ENCODE results near the gene GALNTL6. TPM values are rescaled to one million over a fixed set of nuclear protein-coding genes. Genes with fewer than 3 reads are reported as not detected.

The GALNTL6 gene
- total RNA-seq, 1 donor = under 0.01 TPM

- H3K4me1 ChIP-seq (ENCODE audit: insufficient read depth, low read length) = no peaks in the 10 kb centered on the region
- DNase-seq (ENCODE audit: insufficient read length, low spot score, missing footprints) = no peak
Measured at GRCh38 chr4:172173206-172173605, 360.0 kb downstream of the GALNTL6 start.

GRCh38 chr4:172177382-172177781 is 364.2 kb downstream of the GALNTL6 start:
- no peaks in the 10 kb centered on the region for H3K9me3 ChIP-seq (ENCODE audit: low read depth, low read length)
- no peak overlapping the region for H3K27ac ChIP-seq (ENCODE audit: low read depth, low read length)
- no peaks in the 10 kb centered on the region for H3K36me3 ChIP-seq (ENCODE audit: insufficient read depth, low read length)
- no peak for TF ChIP-seq CTCF (IDR thresholded peaks at IDR 0.05; ENCODE audit: extremely low read depth, low read depth, low read length)
- H3K4me3 ChIP-seq (ENCODE audit: insufficient read depth, low read length) = no peak overlapping the region
- DNase-seq (ENCODE audit: insufficient read length, low spot score, missing footprints) = no peak
- H4K20me1 ChIP-seq (ENCODE audit: insufficient read depth, low read length) = no peaks in the 10 kb centered on the region
- no peaks in the 10 kb centered on the region for H3K79me2 ChIP-seq (ENCODE audit: insufficient read depth, low read length)
- no peak overlapping the region for H3K4me2 ChIP-seq (ENCODE audit: insufficient read depth, low read length)
- H3K4me1 ChIP-seq (ENCODE audit: insufficient read depth, low read length) = no peaks in the 10 kb centered on the region
- no peak overlapping the region for H2AFZ ChIP-seq (ENCODE audit: low read length)
- H3K27me3 ChIP-seq (ENCODE audit: insufficient read depth, low read length) = no peaks in the 10 kb centered on the region

More at GRCh38 chr4:172173206-172173605, 360.0 kb downstream of the GALNTL6 start:
- no peak for TF ChIP-seq CTCF (IDR thresholded peaks at IDR 0.05; ENCODE audit: extremely low read depth, low read depth, low read length)
- H3K27me3 ChIP-seq (ENCODE audit: insufficient read depth, low read length) = no peaks in the 10 kb centered on the region
- H4K20me1 ChIP-seq (ENCODE audit: insufficient read depth, low read length) = no peaks in the 10 kb centered on the region
- H2AFZ ChIP-seq (ENCODE audit: low read length) = no peak overlapping the region
- H3K36me3 ChIP-seq (ENCODE audit: insufficient read depth, low read length) = no peaks in the 10 kb centered on the region
- no peak overlapping the region for H3K4me3 ChIP-seq (ENCODE audit: insufficient read depth, low read length)
- H3K79me2 ChIP-seq (ENCODE audit: insufficient read depth, low read length) = no peaks in the 10 kb centered on the region
- H3K4me2 ChIP-seq (ENCODE audit: insufficient read depth, low read length) = no peak overlapping the region
- no peaks in the 10 kb centered on the region for H3K9me3 ChIP-seq (ENCODE audit: low read depth, low read length)
- no peak overlapping the region for H3K27ac ChIP-seq (ENCODE audit: low read depth, low read length)

GRCh38 chr4:172188248-172188988 is 375.2 kb downstream of the GALNTL6 start:
- Histone ChIP-seq H3K27ac (ENCODE audit: low read depth, low read length) (no peak overlapping the region), H4K20me1 (ENCODE audit: insufficient read depth, low read length) (no peaks in the 10 kb centered on the region), H3K27me3 (ENCODE audit: insufficient read depth, low read length) (no peaks in the 10 kb centered on the region), H2AFZ (ENCODE audit: low read length) (no peak overlapping the region), H3K4me1 (ENCODE audit: insufficient read depth, low read length) (no peaks in the 10 kb centered on the region), H3K9me3 (ENCODE audit: low read depth, low read length) (no peaks in the 10 kb centered on the region), H3K36me3 (ENCODE audit: insufficient read depth, low read length) (no peaks in the 10 kb centered on the region), H3K4me3 (ENCODE audit: insufficient read depth, low read length) (no peak overlapping the region), H3K4me2 (ENCODE audit: insufficient read depth, low read length) (no peak overlapping the region), H3K79me2 (ENCODE audit: insufficient read depth, low read length) (no peaks in the 10 kb centered on the region)
- no peak for DNase-seq (ENCODE audit: insufficient read length, low spot score, missing footprints)
- no peak for TF ChIP-seq CTCF (IDR thresholded peaks at IDR 0.05; ENCODE audit: extremely low read depth, low read depth, low read length)

- Histone ChIP-seq H3K27me3 (ENCODE audit: insufficient read depth, low read length) (no peaks in the 10 kb centered on the region), H3K4me2 (ENCODE audit: insufficient read depth, low read length) (no peak overlapping the region), H3K4me3 (ENCODE audit: insufficient read depth, low read length) (no peak overlapping the region), H3K4me1 (ENCODE audit: insufficient read depth, low read length) (no peaks in the 10 kb centered on the region), H4K20me1 (ENCODE audit: insufficient read depth, low read length) (no peaks in the 10 kb centered on the region), H2AFZ (ENCODE audit: low read length) (no peak overlapping the region), H3K36me3 (ENCODE audit: insufficient read depth, low read length) (no peaks in the 10 kb centered on the region), H3K27ac (ENCODE audit: low read depth, low read length) (no peak overlapping the region), H3K79me2 (ENCODE audit: insufficient read depth, low read length) (no peaks in the 10 kb centered on the region), H3K9me3 (ENCODE audit: low read depth, low read length) (no peaks in the 10 kb centered on the region)
- peak; percentile 34 for TF ChIP-seq CTCF (IDR thresholded peaks at IDR 0.05; ENCODE audit: extremely low read depth, low read depth, low read length)
- DNase-seq (ENCODE audit: insufficient read length, low spot score, missing footprints) = no peak
Measured at GRCh38 chr4:172202480-172203076, 389.4 kb downstream of the GALNTL6 start.

Measured in osteoblast (primary cell).